ENCODE measurements around the gene SUPV3L1.
"Not testable (repeated sequence)": the region's sequence is repeated elsewhere in the genome, so short reads cannot be mapped to it uniquely, and the experiment has no call there.

The SUPV3L1 gene

DNA sequence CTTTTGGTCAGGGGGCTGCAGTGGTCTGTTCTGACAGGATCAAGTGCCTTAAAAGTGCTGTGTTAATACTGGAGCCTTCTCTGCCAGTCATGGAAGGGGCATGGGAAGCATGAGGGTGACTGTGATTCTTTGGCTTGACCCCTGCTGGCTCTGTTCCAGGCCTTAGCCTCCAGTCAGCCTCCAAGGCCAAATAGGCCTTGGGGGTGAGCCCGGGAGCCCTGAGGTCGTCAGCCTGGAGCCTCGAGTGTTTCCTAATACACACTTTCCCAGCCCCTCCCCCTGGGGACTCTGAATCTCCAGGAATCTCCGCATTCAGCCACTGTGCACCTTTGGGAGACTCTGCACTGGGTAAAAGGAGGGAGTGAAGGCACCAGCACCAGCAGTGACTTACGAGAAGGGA lies 50.1 kb downstream of the SUPV3L1 start:
- DNase-seq (ENCODE audit: low read depth), result no peak

DNA sequence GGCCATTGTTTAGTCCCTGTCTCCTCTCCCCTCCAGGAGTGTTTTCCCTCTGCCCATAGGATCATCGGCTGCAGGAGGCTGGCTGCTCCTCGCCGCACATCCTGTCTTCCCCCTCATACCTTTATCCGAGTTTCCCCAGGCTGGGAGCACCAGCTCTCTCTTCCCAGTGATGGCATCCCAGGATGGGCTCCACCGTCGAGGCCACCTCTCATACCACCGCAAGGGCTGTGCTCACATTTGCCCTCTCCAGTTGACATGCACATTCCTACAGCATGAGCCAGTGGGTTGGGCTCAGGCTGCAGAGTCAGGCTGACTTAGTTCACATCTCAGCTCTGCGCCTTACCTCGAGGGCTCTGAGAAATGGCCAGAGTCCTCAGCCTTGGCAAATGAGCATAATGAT lies 52.2 kb downstream of the SUPV3L1 start:
- DNase-seq (ENCODE audit: low read depth), result no peak

DNA sequence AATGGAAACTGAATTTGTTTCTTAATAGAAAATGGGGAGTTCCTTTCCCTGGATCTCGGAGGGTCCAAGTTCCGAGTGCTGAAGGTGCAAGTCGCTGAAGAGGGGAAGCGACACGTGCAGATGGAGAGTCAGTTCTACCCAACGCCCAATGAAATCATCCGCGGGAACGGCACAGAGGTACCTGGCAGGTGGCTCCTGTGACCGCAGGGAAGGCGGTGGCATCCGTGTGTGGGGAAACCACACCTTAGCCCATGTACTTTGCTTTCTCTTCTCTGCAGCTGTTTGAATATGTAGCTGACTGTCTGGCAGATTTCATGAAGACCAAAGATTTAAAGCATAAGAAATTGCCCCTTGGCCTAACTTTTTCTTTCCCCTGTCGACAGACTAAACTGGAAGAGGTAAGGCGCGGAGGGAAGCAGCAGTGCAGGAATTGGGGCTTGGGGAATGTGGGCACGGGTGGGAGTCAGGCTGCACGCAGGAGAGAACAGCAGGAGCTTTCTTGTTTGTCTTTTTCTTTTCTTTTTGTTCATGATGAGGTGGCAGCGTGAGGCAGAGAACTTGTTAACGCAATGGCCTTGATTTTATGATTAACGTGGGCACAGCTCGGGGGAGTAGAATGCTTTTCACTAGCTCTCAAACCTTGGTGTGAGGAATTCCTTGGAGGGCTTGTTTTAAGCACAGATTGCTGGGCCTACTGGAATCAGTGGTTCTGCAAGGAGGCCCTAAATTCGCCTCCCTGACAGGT lies 52.9 kb downstream of the SUPV3L1 start:
- no peak for DNase-seq (ENCODE audit: low read depth)

DNA sequence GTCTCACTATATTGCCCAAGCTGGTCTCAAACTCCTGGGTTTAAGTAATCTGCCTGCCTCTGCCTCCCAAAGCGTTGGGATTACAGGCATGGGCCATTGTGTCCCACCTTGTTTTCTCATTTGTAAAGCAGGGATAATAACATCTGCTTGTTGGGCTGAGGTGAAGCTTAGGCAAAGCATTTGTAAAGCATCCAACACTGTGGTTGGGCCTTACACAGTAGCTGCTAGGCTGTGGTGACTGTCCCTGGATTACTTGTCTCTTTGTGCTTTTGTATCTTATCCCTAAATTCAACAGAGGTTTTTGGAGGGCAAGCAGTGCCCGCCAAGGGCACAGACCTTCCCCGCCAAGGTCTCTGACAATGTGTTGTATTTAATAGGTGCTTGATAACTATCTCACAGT lies 54.4 kb downstream of the SUPV3L1 start:
- no peak for DNase-seq (ENCODE audit: low read depth)

DNA sequence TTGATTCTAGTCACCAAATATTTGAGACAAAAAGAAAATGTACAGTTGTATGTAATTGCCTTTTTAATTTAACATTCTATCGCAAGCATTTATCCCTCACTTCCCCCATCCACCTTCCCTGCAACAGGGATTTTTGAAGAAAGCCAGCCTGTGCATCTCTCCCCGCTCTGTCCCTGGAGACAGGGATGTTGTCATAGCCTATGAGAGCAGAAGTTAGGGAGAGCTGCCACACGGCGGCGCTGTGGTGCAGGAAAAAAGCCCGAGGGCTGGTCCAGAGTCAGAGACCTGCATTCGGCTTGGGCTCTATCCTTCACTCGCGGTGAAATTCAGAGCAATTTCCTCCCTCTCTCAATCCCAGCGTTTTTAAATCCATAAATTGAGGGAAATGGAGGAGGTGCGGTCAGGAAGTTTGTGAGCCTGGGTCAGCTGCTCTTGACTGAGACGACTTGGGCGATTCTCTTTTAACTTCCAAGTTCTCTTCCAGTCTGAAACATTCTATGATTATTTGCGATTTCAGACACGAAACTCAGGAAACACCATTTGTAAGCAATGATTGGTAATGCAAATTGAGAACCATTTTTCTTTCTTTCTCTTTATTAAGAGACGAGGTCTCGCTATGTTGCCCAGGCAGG lies 57.6 kb downstream of the SUPV3L1 start:
- DNase-seq (ENCODE audit: low read depth), result peak; percentile 80

DNA sequence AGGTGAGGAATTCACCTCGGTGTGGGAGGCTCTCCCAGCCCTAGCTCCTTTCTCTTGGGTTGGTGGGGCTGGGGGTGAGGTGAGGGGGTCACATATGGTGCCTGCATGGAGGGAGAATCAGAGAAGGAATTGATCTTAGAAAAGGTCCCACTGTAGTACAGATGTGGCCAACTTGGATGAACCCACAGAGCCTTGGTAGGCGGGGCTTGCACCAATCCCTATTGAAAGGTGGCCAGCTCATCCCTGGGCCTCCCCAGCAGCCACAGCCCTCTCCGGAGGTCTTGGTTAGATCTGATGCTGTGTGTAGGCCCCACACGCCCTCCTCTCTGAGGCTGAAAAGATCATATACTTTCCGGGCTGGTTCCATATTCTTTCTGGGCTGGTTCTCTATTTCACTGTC lies 59.1 kb downstream of the SUPV3L1 start:
- no peak for DNase-seq (ENCODE audit: low read depth)

DNA sequence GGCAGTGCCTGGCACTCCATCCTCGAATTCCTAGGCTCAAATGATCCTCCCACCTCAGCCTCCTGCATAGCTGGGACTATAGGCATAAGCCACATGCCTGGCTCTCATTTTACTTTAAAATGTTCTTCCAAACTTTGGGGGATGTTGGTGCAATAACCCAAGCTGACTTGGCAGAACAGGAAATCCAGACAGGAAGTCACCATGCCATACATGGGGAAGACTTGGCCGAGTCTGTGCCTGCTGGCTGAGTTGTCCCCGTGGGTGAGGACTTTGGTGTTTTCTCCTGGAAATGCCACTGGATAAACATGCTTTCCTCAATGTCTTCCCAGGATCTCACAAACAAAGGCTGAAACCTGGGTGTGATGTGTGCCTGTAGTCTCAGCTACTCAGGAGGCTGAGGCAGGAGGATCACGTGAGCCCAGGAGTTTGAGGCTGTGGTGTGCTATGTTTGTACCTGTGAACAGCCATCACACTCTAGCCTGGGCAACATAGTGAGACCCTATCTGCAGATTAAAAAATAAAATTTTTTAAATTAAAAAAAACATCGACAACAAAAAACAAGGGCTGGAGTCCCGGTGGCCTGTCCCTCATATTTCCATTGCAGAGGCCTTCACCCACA lies 59.9 kb downstream of the SUPV3L1 start:
- no peak for DNase-seq (ENCODE audit: low read depth)

DNA sequence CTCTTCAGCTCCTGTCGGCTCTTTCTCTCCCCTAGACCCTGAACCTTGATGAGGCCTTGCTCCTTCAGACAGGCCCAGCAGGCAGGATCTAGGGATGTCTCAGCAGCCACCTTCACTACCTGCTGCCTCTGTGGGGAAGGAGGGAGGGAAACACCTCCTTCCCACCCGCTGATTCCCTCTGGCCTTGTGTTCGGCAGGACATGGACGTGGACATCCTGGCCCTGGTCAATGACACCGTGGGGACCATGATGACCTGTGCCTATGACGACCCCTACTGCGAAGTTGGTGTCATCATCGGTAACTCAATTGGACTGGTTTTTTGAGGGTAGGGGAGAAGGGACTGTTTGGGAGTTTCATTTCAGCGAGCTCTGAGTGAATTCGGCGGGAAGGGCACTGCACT lies 60.4 kb downstream of the SUPV3L1 start:
- DNase-seq (ENCODE audit: low read depth), result no peak

DNA sequence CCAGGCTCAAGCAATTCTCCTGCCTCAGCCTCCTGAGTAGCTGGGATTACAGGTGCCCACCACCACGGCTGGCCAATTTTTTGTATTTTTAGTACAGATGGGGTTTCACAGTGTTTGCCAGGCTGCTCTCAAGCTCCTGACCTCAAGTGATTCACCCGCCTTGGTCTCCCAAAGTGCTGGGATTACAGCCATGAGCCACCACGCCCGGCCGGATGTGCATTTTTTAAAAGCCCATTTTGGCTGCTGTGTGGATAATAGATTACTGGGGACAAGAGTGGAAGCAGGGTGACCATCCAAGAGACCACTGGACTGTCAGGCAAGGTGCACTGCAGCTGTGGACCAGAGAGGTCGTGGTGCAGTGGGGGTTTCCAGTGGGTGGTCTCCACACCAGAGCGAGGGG lies 61.5 kb downstream of the SUPV3L1 start:
- no peak for DNase-seq (ENCODE audit: low read depth)

DNA sequence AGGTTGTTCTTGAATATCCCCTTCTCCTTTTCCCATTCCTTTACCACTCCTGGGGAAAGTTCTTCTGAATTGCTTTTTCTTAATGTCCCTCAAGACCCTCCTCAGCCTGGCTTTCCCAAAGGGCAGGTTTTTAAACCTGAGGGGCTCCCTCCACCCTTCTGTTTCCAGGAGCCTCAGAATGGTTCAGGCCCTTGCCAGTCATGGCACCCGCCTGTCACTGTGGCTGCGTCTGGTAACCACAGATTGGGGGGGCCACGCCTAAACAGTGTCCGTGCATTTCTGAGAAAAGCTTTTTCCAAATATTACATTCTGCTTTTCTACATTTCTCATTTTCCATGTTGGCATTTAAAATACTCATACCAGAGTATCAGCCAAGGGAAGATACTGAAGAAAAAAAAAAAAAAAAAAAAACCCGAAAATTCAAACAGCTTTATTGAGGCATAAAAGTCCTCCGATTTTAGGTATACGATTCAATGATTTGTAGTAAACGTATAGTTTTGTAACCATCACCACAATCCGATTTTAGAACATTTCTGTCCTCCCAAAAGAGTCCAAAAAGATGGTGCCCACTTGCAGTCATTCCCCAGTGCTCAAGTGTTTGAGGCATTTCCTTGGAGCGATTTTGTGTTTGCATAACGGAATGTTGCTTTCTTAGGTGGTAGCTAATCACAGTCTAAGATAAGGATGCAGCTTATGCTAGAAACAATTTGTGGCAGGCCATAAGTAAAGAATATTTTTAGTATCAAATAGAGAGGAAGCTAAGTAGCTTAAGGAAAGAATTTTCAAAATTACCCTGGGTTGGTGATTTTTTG lies 62.2 kb downstream of the SUPV3L1 start:
- DNase-seq (ENCODE audit: low read depth), result no peak

DNA sequence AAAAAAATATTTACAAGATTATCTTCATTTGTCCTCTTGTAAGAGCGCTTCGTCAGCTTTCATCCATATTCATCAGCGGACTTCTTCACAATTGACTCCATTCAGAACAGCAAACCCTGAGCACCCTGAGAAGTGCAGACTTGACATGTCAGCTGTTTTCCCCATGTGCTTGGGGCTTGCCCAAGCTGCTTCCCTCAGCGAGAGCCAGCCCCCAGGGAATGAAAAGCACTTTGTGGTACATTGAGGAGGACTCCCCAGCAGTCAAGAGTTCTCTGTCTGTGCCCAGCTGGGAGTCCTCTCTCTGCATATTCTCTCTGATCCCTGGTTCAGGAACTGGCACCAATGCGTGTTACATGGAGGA lies 62.8 kb downstream of the SUPV3L1 start:
- no peak for DNase-seq (ENCODE audit: low read depth)

DNA sequence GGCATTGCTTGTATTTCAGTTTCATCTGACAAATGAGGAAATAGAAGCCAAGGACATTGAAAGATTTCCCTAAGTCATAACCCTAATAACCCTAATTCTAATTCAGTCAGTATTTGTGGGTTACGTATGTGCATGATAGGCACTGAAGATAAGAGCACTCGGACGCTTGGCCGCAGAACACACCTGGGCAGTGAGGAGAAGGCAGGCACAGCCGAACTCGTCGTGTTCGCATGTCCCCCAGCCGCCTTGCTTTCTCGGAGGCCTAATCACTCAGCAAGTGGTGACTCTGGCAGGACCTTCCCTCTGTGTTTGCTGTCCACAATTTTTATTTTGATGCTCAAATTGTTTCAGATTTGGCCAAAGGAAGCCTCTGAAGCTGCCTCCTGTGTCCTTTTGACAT lies 63.8 kb downstream of the SUPV3L1 start:
- DNase-seq (ENCODE audit: low read depth), result no peak

DNA sequence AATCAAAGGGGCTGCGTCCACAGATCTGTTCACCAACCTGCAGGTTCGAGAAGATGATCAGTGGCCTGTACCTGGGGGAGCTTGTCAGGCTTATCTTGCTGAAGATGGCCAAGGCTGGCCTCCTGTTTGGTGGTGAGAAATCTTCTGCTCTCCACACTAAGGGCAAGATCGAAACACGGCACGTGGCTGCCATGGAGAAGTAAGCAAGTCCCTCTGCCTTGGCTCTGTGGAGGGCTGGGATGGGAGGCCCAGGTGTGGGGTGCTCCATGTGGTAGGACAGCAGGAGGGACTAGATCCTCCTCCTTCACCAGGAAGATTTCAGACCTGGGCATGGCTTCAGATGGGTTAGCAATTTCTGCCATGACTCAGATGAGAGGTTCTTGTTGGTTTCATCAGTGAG lies 66.0 kb downstream of the SUPV3L1 start:
- DNase-seq (ENCODE audit: low read depth), result no peak

DNA sequence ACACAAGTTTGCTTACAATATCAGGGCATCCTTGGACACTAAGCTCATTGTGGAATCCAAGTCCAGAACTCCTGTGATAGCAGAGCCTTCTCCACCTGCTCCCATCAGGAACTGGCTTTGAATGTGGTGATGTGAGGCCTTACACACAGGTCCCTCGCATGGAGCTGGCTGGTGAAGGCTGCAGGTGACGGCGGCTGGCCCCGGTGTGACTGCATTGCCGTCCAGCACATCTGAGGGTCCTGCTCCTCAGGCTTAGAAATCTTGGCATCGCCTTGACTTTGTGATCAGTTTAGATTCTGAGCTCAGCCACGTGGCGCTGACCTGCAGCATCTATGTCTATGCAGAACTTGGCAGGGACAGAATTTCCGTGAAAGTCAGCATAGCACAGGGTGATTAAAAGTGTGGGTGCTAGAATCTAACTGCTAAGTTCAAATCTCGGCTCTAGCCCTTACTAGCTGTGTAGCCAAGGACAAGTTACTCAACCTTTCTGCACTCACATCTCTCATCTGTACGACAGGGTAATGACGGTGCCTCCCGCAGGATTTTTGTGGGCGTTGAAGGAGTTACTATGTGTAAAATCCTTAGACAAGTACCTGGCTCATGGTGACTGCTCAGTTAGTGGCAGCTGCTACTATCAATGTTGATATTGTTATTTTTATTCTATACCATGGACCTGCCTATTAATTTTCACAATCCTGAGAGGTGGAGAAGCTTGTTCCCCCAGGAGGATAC lies 66.7 kb downstream of the SUPV3L1 start:
- DNase-seq (ENCODE audit: low read depth), result no peak

DNA sequence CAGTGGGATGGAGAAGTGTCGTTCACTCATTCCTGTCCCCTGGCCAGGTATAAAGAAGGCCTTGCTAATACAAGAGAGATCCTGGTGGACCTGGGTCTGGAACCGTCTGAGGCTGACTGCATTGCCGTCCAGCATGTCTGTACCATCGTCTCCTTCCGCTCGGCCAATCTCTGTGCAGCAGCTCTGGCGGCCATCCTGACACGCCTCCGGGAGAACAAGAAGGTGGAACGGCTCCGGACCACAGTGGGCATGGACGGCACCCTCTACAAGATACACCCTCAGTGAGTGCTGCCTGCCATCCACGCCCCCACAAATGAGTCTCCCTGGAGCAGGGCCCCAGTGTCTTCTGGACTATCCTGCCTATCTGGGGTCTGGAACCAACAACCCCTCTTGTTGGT lies 67.3 kb downstream of the SUPV3L1 start:
- no peak for DNase-seq (ENCODE audit: low read depth)

DNA sequence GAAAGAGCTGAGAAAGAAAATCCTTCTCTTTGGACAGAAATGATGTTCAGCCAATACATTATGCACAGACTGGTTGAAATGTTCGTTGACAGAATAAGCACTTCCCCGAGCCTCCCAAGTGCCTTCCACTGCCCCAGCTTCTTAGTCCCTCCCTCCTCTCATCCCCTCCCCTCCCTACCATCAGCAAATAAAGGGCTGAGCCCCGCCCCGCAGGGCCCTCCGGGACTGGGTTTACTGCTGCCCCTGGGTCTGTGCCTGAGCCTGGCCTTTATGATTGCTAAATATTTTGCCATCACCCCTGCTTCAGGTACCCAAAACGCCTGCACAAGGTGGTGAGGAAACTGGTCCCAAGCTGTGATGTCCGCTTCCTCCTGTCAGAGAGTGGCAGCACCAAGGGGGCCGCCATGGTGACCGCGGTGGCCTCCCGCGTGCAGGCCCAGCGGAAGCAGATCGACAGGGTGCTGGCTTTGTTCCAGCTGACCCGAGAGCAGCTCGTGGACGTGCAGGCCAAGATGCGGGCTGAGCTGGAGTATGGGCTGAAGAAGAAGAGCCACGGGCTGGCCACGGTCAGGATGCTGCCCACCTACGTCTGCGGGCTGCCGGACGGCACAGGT lies 68.2 kb downstream of the SUPV3L1 start:
- no peak for DNase-seq (ENCODE audit: low read depth)

DNA sequence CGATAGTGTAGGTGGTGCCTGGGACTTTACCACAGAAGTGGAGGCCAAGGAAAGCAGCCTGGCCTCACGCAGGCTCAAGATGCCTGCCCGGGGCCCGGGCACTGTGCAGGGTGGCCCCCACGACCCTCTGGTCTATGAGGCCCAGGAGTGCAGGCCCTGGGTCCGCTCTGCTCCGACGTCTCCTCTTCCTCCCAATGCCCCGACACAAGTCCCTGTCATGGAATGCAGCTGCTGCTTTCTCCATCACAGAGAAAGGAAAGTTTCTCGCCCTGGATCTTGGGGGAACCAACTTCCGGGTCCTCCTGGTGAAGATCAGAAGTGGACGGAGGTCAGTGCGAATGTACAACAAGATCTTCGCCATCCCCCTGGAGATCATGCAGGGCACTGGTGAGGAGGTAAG lies 70.0 kb downstream of the SUPV3L1 start:
- no peak for DNase-seq (ENCODE audit: low read depth)

DNA sequence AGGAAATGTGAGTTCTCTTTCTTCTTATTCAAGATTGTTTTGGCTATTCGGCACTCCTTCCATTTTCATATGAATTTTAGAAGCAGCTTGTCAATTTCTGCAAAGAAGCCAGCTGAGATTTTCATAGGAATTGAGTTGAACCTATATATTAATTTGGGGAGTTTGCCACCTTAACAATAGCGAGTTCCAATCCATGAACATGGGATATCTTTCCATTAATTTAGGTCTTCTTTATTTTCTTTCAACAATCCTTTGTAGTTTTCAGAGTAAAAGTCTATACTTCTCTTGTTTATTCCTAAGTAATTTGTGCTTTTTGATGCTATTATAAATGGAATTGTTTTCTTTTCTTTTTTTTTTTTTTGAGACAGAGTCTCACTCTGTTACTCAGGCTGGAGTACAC lies 71.4 kb downstream of the SUPV3L1 start:
- DNase-seq (ENCODE audit: low read depth), result not testable (repeated sequence)

DNA sequence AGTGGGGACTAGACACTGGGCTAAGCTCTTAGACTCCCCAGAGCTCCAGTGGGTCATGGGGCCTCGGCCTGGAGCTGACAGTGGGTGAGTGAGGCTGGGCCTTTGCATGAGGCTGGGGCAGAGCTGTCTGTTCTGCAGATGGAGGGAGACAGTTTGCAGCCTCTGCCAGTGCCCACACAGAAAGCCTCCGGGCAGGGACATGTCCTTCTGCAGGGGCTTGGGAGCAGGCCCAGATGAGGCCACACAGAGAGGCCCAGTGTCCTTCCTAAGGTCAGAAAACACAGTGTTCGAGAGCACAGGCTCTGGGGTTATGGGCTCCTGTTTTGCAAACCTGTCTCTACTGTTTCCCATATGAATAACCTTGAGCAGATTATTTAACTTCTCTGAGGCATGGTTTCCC lies 73.1 kb downstream of the SUPV3L1 start:
- no peak for DNase-seq (ENCODE audit: low read depth)

DNA sequence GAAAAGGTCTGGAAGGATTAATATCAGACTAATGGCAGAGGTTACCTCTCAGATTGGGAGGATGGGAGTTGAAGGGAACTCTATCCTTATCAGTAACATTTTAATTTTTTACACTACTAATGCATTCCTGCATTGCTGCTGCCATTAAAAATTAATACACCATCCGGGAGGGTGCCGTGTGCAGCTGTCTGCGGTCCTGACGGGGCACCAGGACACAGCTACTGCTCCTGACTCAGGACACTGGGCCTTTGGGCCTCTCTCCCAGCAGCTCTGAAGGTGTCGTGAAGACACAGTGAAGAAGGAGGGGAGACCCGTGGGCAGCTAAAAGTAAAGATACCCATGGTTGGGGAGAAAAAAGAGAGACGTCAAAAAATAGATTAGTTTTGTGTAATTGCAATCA lies 74.8 kb downstream of the SUPV3L1 start:
- no peak for DNase-seq (ENCODE audit: low read depth)
